Liver (tissue), 9 donors: ENCODE measurements around the gene UBE3D. TPM values are rescaled to one million over a fixed set of nuclear protein-coding genes. Genes with fewer than 3 reads are reported as not detected.

ENCODE experiments used
- DNase-seq: peaks from one replicate; pipeline ENCODE4 v3.0.0-alpha.2; 2017; ENCODE audit warnings: low spot score
- H3K27ac ChIP-seq, 2 donors: one replicate each; pipeline ENCODE4 v1.7.0; 2013; ENCODE audit warnings: inconsistent platforms in 2 of 2, low read length in 2 of 2, control low read depth in 1 of 2, low read depth in 1 of 2, mild to moderate bottlenecking in 1 of 2
- H3K27me3 ChIP-seq, 4 donors: one replicate each; pipeline versions ENCODE4 v1.6.1 to v1.7.0; 2013; ENCODE audit warnings: low read length in 3 of 4, inconsistent platforms in 1 of 4, mild to moderate bottlenecking in 1 of 4, moderate library complexity in 1 of 4; ENCODE audit not compliant: control insufficient read depth in 4 of 4, insufficient read depth in 4 of 4
- H3K36me3 ChIP-seq, 4 donors: one replicate each; pipeline versions ENCODE4 v1.6.1 to v1.7.0; 2013; ENCODE audit warnings: low read length in 3 of 4, mild to moderate bottlenecking in 3 of 4, low read depth in 1 of 4, moderate library complexity in 1 of 4; ENCODE audit not compliant: control insufficient read depth in 4 of 4, insufficient read depth in 3 of 4
- H3K4me1 ChIP-seq, 4 donors: one replicate each; pipeline versions ENCODE4 v1.6.1 to v1.7.0; 2013; ENCODE audit warnings: low read length in 3 of 4, mild to moderate bottlenecking in 3 of 4, moderate library complexity in 1 of 4; ENCODE audit not compliant: control insufficient read depth in 4 of 4, insufficient read depth in 4 of 4
- H3K4me3 ChIP-seq, 3 donors: one replicate each; pipeline versions ENCODE4 v1.6.1 to v1.7.0; 2013; ENCODE audit warnings: low read length in 3 of 3, control low read depth in 1 of 3, low read depth in 1 of 3, mild to moderate bottlenecking in 1 of 3
- H3K9ac ChIP-seq, 2 donors: one replicate each; pipeline ENCODE4 v1.7.0; 2013; ENCODE audit warnings: low read length in 2 of 2, mild to moderate bottlenecking in 2 of 2, moderate library complexity in 2 of 2, control low read depth in 1 of 2, low read depth in 1 of 2
- H3K9me3 ChIP-seq, 4 donors: one replicate each; pipeline versions ENCODE4 v1.6.1 to v1.7.0; 2013; ENCODE audit warnings: low read length in 3 of 4; ENCODE audit not compliant: control insufficient read depth in 4 of 4
- FOXA1 ChIP-seq: IDR thresholded peaks from 2 replicates; pipeline ENCODE4 v1.6.1; 2016; ENCODE audit warnings: antibody characterized with exemption
- FOXA2 ChIP-seq: IDR thresholded peaks from 2 replicates; pipeline ENCODE4 v1.6.1; 2016; ENCODE audit warnings: antibody characterized with exemption
- GABPA ChIP-seq, 2 donors: IDR thresholded peaks in 1 of 2; conservative IDR thresholded peaks in 1 of 2; 2 replicates each; pipeline ENCODE4 v1.6.1; 2016; ENCODE audit warnings: antibody characterized with exemption in 2 of 2, mild to moderate bottlenecking in 1 of 2, moderate library complexity in 1 of 2
- HNF4A ChIP-seq, 2 donors: conservative IDR thresholded peaks; 2 replicates each; pipeline ENCODE4 v1.6.1; 2016; ENCODE audit warnings: antibody characterized with exemption in 2 of 2, mild to moderate bottlenecking in 2 of 2
- JUND ChIP-seq, 2 donors: IDR thresholded peaks; 2 replicates each; pipeline ENCODE4 v1.6.1; 2016; ENCODE audit warnings: antibody characterized with exemption in 2 of 2
- NR2F2 ChIP-seq: IDR thresholded peaks from 2 replicates; pipeline ENCODE4 v1.6.1; 2016; ENCODE audit warnings: antibody characterized with exemption
- RAD21 ChIP-seq, 2 donors: IDR thresholded peaks; 2 replicates each; pipeline ENCODE4 v1.6.1; 2016; ENCODE audit warnings: antibody characterized with exemption in 2 of 2, mild to moderate bottlenecking in 2 of 2
- RXRA ChIP-seq, 2 donors: IDR thresholded peaks; 2 replicates each; pipeline ENCODE4 v1.6.1; 2017 to 2018; ENCODE audit warnings: antibody characterized with exemption in 2 of 2, mild to moderate bottlenecking in 1 of 2
- SP1 ChIP-seq: IDR thresholded peaks from 2 replicates; pipeline ENCODE4 v1.6.1; 2018; ENCODE audit warnings: antibody characterized with exemption, mild to moderate bottlenecking
- TAF1 ChIP-seq: conservative IDR thresholded peaks from 2 replicates; pipeline ENCODE4 v1.6.1; 2016; ENCODE audit warnings: antibody characterized with exemption, mild to moderate bottlenecking
- YY1 ChIP-seq: IDR thresholded peaks from 2 replicates; pipeline ENCODE4 v1.6.1; 2016; ENCODE audit warnings: antibody characterized with exemption, mild to moderate bottlenecking
- WGBS: extraction: QIAGEN DNeasy Blood & Tissue Kit; methylation state at CpG from one replicate; pipeline ENCODE4 v1.1.7; 2013; 5-methylcytosine and 5-hydroxymethylcytosine counted together
- polyA plus RNA-seq, 2 donors: library from polyadenylated mRNA; stranded (reverse) in 1 of 2; unstranded in 1 of 2; fragments of 200-250 nt in 1 of 2; fragments of >200 nt in 1 of 2; fragmentation: Nextera tagmentation in 1 of 2; extraction: Ambion mirVana in 1 of 2; gene quantifications; one replicate each; pipeline versions ENCODE4 v1.2.1 to v1.2.3, GENCODE V29; 2013 to 2015
- total RNA-seq, 2 donors: library from RNA; depleted of rRNA; stranded (reverse); fragments of >200 nt; gene quantifications; one replicate each; pipeline ENCODE4 v1.2.3, GENCODE V29; 2014
- TF ChIP-seq, protein P1 (sequence below): IDR thresholded peaks from 2 replicates; pipeline ENCODE4 v1.6.1; 2016; ENCODE audit warnings: antibody characterized with exemption
- TF ChIP-seq, protein P2 (sequence below): fragments of 150-350 bp; IDR thresholded peaks from 2 replicates; pipeline ENCODE4 v1.5.1; 2017; ENCODE audit warnings: improper control_type of control experiment, low read depth, low read length; ENCODE audit not compliant: missing input control
- TF ChIP-seq, protein P3 (sequence below): IDR thresholded peaks from 2 replicates; pipeline ENCODE4 v1.6.1; 2016; ENCODE audit warnings: antibody characterized with exemption
- TF ChIP-seq, protein P4 (sequence below): IDR thresholded peaks from 2 replicates; pipeline ENCODE4 v1.6.1; 2016; ENCODE audit warnings: antibody characterized with exemption
- donor health status: healthy.
- donor health status: healthy.
- donor health status: healthy.
- donor health status: healthy.
- donor health status: healthy.

Gene UBE3D
- total and polyA plus RNA-seq, 4 donors, result 0.78 to 6.4 (median 1.9) TPM

DNA sequence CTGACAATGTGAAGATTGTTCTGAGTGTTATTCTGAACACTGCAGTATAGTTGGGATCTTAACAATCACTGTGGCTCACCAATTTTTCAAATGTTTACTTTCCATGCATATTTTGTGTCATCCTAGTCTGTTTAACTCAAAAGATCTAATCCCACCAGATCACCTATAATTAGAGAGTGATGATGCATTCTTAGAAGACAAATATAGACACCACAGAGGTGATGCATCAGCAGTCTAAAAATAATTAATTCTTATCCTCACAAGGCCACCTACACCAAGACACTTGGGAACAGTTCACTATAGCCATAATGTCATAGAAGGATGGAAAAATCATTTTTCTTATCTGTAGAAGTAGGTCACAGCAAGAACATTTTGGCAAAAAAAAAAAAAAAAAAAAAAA is 154.8 kb downstream of the UBE3D start:
- Histone ChIP-seq H3K27ac (no peak overlapping the region), H3K9ac (no peak overlapping the region), H3K36me3 (no peaks in the 10 kb centered on the region), H3K4me3 (no peak overlapping the region), H3K27me3 (no peaks in the 10 kb centered on the region), H3K9me3 (no peaks in the 10 kb centered on the region), H3K4me1 (no peaks in the 10 kb centered on the region)
- no peak for TF ChIP-seq GABPA (IDR thresholded peaks at IDR 0.05 in 1 of 2, conservative IDR thresholded peaks at IDR 0.05 in 1 of 2)
- no peak for TF ChIP-seq RAD21 (IDR thresholded peaks at IDR 0.05)
- no peak for TF ChIP-seq RXRA (IDR thresholded peaks at IDR 0.05)
- TF ChIP-seq, protein P1, sequence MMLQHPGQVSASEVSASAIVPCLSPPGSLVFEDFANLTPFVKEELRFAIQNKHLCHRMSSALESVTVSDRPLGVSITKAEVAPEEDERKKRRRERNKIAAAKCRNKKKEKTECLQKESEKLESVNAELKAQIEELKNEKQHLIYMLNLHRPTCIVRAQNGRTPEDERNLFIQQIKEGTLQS, result no peak
- TF ChIP-seq, protein P2, sequence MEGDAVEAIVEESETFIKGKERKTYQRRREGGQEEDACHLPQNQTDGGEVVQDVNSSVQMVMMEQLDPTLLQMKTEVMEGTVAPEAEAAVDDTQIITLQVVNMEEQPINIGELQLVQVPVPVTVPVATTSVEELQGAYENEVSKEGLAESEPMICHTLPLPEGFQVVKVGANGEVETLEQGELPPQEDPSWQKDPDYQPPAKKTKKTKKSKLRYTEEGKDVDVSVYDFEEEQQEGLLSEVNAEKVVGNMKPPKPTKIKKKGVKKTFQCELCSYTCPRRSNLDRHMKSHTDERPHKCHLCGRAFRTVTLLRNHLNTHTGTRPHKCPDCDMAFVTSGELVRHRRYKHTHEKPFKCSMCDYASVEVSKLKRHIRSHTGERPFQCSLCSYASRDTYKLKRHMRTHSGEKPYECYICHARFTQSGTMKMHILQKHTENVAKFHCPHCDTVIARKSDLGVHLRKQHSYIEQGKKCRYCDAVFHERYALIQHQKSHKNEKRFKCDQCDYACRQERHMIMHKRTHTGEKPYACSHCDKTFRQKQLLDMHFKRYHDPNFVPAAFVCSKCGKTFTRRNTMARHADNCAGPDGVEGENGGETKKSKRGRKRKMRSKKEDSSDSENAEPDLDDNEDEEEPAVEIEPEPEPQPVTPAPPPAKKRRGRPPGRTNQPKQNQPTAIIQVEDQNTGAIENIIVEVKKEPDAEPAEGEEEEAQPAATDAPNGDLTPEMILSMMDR, result no peak
- TF ChIP-seq FOXA1, result no peak
- TF ChIP-seq SP1, result no peak
- no peak for TF ChIP-seq YY1
- no peak for TF ChIP-seq NR2F2
- TF ChIP-seq HNF4A (conservative IDR thresholded peaks at IDR 0.05), result no peak
- TF ChIP-seq, protein P3, sequence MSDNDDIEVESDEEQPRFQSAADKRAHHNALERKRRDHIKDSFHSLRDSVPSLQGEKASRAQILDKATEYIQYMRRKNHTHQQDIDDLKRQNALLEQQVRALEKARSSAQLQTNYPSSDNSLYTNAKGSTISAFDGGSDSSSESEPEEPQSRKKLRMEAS, result no peak
- TF ChIP-seq, protein P4, sequence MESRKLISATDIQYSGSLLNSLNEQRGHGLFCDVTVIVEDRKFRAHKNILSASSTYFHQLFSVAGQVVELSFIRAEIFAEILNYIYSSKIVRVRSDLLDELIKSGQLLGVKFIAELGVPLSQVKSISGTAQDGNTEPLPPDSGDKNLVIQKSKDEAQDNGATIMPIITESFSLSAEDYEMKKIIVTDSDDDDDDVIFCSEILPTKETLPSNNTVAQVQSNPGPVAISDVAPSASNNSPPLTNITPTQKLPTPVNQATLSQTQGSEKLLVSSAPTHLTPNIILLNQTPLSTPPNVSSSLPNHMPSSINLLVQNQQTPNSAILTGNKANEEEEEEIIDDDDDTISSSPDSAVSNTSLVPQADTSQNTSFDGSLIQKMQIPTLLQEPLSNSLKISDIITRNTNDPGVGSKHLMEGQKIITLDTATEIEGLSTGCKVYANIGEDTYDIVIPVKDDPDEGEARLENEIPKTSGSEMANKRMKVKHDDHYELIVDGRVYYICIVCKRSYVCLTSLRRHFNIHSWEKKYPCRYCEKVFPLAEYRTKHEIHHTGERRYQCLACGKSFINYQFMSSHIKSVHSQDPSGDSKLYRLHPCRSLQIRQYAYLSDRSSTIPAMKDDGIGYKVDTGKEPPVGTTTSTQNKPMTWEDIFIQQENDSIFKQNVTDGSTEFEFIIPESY, result no peak
- DNase-seq, result no peak

DNA sequence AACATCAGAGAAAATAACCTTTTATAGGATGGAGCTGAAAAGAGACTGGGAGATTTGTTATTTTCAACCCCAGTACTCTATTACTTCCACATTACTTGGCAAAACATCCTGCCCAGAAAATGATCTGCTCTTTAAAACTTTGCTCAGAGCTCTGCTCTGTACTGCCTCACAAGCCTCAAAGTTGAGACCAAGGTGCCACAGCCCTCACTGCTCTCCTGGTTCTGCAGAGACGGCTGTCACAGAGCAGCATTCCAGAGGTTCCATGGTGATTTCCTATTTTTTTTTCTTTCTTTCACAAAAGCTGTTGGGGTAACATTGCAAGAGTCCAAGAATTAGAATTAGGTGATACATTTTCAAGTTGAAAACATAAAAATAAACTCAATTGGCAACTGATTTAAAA is 155.2 kb downstream of the UBE3D start:
- Histone ChIP-seq H3K9ac (no peak overlapping the region), H3K27me3 (no peaks in the 10 kb centered on the region), H3K9me3 (no peaks in the 10 kb centered on the region), H3K4me3 (no peak overlapping the region), H3K4me1 (no peaks in the 10 kb centered on the region), H3K27ac (no peak overlapping the region), H3K36me3 (no peaks in the 10 kb centered on the region)
- TF ChIP-seq, protein P4, result no peak
- no peak for TF ChIP-seq NR2F2
- no peak for TF ChIP-seq RXRA (IDR thresholded peaks at IDR 0.05)
- TF ChIP-seq RAD21 (IDR thresholded peaks at IDR 0.05), result no peak
- TF ChIP-seq TAF1, result no peak
- TF ChIP-seq FOXA2, result no peak
- no peak for TF ChIP-seq SP1
- TF ChIP-seq HNF4A (conservative IDR thresholded peaks at IDR 0.05), result no peak
- no peak for TF ChIP-seq JUND (IDR thresholded peaks at IDR 0.05)
- 90% methylated on average over 1 of the region's 1 CpG for WGBS
- DNase-seq, result no peak
